Amniotic epithelial cell (primary cell): ENCODE results near the gene SYPL1.
"Not testable (repeated sequence)": the region's sequence is repeated elsewhere in the genome, so short reads cannot be mapped to it uniquely, and the experiment has no call there.

Experiments used
- DNase-seq: peaks from one replicate; pipeline ENCODE4 v3.0.0-alpha.2; 2010; ENCODE audit warnings: low read depth

Gene SYPL1

DNA sequence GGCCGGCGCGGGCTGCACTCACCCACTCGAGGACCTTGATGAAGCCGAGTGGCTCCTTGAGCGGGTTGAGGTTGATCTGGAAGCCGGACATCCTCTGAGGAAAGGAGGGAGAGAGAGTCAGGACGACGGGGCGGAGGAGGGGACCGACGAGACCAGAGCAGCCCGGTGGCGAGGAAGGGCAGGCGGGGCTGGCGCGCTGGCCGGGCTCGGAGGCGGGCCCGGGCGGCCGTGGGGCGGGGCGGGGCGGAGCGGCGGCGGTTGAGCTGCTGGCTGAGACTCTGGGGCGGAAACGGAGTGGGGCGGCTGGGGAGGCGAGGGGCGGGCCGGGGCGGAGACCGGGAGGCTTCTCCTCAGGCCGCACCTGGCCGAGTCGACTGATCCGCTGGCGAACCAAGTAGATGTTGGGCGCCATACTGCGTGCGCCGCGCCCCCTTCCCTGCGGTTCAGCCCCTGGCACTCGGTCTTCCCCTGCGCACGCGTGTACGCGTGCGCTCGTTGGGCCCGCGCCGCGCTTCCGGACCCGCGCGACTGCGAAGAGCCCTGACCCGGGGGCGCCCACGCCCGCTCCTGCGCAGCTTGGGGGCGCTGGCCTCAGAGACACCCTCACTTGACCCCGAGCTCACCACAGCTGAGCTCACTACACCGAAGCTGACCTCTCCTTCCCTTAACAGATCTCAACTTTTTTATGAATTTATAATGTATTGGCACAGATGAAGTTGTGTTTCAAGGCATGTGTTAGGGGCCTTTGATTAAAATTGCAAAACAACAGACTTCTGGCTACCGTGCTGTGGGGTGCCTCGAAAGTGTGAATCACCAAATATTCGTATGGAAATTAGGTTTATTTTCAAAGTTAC lies at the start of gene SYPL1:
Gene SYPL1 (minus strand): TSS at position 195 of the 854 bp plus-strand sequence. CDS start 104 bp downstream, at position 91.
- DNase-seq: peak; percentile 91

GRCh38 chr7:106155027-106155426 lies 42.9 kb upstream of the SYPL1 start:
- DNase-seq: no peak

- DNase-seq: peak; percentile 67
These were observed 41.9 kb upstream of the SYPL1 start for GRCh38 chr7:106153891-106154449.

DNA sequence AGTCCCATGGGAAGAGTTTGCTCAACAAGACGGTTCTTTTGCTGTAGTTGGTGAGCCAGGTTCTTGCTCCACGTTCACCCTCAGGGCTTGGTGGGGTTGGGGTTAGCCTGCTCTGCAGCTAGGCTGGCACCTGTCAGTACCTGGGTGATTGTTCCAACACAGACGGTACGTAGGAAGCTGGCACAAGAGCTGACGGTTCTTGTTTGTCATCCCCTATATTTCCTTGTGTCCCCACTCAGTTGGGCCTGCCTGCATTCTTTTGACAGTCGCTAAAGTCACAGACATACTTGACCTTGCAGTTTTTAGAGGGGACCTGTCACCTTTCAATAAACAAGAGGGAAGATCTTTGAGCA lies 40.2 kb upstream of the SYPL1 start:
- no peak for DNase-seq

- no peak for DNase-seq
These were observed 39.6 kb upstream of the SYPL1 start for GRCh38 chr7:106151459-106152312.

DNA sequence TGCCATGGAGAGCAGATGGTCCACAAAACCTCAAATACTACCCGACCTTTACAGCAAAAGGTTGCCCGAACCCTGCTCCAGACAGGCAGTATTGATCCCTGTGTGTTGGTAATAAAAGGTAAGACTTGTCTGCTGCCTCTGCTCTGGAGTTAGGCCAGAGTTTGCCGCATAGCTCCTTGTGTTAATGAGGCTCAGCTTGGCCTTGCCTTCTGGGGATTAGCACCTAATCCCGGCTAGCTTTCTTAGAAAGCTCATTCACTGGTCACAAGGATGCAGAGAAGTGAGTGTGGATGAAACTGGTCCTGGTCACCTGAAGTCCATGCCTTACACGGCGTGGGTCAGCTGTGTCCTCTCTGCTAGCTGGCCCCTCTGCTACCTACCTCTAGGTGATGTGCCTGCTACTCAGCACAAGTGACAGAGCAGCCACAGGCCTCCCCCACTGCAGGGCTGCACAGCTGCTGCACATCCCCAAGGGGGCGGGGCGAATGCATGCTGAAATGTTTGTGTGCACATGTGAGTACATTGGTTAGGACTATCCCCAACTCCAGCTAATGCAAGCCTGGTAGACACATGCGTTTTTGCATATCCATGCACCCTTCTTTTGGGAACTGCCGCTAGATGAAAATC lies 31.7 kb upstream of the SYPL1 start:
- DNase-seq: no peak

DNA sequence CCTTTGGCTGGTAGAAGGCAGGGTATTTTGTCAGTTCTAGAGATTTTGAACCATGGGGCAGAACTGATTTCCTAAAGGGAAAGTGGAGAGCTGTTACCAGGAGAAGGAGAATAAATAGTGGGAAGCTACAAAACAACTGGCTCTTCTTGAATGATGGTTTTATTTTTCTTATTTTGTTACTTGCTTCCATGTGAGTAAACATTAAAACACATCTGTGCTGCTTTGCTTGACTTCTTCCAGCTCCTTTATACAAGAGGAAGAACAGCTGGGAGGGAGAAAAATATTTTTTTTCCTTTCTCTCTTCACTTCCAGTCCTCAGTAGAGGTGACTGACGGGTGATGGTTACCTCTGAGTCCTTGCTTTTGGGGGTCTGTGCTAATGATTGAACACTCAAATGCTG lies 30.0 kb upstream of the SYPL1 start:
- no peak for DNase-seq

GRCh38 chr7:106140406-106141173 lies 28.5 kb upstream of the SYPL1 start:
- no peak for DNase-seq

DNA sequence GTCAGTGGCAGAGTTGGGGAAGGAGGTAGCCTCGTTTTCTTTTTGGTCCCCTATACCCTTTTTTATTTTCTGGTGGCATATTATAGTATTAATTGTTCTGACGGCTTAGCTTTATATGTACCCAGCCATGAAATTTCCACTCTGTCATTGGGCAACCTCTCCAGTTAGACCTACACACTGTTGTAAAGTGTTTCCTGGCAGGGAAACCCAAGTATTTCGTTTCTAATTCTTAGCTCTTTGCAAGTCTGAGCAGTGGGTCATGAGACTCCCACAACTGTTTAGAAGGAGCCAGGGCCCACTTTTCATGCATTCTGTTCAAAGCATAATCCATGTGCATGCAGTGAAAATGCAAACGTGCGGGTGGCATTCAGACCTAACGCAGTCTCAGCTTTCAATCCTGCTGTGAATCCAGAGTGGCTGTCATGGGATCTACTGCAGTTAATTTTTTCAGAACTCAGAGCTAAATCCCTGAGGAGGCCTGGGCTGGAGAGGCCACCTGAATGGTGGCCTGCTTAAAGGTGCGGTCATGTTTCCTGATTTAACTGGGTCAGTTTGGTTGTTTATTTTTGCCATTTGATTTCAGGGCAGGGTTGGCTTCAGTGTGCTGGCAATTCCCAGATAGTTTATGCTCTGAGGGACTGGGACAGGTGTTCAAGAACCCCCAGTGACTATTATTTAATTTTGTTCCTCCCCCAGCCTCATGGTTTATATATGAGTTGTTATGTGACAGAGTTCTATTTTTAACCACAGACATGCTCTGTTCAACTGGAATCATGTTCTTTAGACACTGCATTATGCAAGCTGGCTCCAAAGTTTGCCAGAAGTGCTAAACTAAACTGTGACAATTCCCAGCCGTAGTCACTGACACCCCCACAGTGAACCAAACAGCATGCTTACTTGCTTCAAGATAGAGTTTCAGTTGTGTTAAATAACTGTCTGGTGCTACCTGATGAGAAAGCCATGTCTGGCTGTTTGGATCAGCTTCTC lies 27.4 kb upstream of the SYPL1 start:
- peak; percentile 34 for DNase-seq

GRCh38 chr7:106138776-106139175 lies 26.7 kb upstream of the SYPL1 start:
- no peak for DNase-seq

DNA sequence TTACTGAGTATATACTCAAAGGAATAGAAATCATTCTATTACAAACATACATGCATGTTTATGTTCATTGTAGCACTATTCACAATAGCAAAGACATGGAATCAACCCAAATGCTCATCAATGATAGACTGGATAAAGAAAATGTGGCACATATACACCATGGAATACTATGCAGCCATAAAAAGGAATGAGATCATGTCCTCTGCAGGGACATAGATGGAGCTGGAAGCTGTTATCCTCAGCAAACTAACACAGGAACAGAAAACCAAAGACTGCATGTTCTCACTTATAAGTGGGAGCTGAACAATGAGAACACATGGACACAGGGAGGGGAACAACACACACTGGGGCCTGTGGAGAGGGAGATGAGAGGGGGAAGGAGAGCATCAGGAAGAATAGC lies 26.1 kb upstream of the SYPL1 start:
- not testable (repeated sequence) for DNase-seq

GRCh38 chr7:106134241-106134640 lies 22.1 kb upstream of the SYPL1 start:
- no peak for DNase-seq

GRCh38 chr7:106129291-106129690 lies 17.2 kb upstream of the SYPL1 start:
- no peak for DNase-seq

- peak; percentile 24 for DNase-seq
These were observed 16.7 kb upstream of the SYPL1 start for GRCh38 chr7:106128836-106129235.

- DNase-seq: peak; percentile 66
These were observed 16.1 kb upstream of the SYPL1 start for GRCh38 chr7:106127984-106128780.

DNA sequence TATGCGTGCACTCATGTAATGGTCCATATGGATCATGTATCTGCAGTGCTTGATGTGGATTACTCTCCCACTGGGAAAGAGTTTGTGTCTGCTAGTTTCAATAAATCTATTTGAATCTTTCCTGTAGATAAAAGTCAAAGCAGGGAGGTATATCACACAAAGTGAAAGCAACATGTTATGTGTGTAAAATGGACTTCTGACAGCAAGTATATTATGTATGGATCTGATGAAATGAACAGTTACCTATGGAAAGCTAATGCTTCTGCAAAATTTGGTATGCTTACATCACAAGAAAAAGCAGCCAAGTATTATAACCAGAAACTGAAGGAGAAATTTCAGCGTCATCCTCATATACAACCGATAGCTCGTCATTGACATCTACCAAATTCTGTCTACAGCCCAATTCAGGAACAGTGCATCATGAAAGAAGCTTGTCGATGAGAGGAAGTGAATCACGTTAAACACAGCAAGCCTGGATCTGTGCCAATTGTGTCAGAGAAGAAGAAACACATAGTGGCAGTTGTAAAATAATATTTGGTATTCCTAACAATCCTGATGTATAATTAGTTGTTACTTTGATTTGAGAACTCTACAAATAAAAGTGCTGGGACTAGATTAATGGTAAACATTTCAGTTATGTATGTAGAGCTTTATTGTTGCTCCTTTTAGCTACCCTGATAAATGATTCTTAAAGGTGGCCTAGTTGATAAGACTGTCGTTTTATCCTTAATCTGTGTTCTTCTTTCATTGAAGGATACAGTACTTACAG lies 14.2 kb upstream of the SYPL1 start:
- peak; percentile 46 for DNase-seq

GRCh38 chr7:106125417-106125816 lies 13.3 kb upstream of the SYPL1 start:
- DNase-seq: no peak

DNA sequence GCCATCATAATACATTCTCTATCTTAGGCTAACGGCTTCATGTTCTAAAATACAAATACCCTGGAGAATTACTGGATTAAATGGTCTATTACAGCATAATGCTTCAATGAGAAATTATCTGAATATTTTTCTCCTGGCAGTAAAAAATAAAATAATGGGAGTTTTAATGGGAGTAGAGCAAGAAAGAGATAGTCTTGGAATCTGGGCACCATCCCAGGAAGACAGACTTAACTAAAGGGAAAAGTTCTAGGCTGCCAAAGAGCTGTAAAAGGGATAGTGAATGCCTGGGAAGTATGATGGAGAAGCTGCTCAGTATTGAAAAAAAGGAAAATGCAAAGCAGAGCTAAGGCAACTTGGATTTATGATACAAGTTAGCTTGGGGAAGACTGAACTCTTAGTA lies 12.1 kb upstream of the SYPL1 start:
- DNase-seq: peak; percentile 36

DNA sequence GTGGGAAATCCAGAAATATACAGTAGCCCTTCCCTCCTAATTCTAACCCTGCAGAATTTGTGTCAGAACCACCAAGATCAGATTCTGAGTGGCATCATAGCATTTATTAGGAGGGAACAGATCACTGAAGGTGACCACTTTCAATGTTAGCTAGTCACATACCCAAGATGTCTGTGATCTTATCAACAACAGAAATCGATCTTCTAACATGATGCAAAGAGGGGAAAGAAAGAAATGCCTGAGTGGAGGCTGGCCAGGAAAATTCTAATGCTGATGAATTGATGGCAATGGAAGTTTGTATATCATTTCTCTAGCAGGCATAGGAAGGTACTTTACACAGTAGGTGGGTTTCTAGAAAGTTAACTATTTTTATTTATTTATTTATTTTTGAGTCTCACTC lies 10.6 kb upstream of the SYPL1 start:
- no peak for DNase-seq
